ENCODE results near the gene CLDN5.
A peak's percentile ranks its signal among the peaks of the same experiment; 100 is the strongest.

The CLDN5 gene

DNA sequence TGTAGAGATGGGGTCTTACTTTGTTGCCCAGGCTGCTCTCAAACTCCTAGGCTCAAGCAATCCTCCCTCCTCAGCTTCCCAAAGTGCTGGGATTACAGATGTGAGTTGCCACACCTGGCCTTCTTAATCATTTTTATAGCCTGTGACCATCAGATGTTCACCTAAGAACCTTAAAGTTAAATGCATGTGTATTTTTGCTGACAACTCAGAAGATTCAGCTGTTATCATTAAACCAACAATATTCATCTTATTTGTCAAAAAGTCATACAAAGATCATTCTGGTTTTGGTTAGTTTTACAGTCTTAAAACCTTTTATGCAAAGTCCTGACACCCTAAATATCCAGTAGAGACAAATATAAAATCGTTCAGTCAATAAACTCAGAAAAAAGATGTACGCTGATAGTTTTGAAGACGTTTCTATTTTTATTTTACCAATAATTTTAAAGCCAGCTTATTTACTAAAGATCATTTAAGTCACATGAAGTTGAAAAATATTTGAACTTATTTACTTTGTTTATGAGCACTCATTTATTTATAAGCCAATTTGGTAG lies 22.2 kb downstream of the CLDN5 start:
- no peak for DNase-seq

DNA sequence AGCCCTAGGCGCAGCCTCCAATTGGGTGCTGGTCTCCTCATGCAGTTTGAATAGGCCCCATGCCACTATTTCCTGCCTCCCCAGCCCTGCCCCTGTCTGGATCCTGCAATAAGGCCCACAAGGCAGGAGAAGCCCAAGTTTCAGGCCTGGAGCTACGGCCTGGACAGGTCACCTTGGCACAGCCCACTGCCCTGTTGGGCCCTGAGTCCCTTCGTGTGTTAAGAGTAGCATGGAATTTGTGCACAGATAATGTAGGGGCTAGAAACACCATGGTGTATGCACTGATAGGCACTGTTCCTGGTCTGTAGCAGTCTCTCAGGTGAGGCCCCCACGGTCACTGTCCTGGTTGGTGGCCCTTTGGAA lies 24.3 kb downstream of the CLDN5 start:
- no peak for DNase-seq

DNA sequence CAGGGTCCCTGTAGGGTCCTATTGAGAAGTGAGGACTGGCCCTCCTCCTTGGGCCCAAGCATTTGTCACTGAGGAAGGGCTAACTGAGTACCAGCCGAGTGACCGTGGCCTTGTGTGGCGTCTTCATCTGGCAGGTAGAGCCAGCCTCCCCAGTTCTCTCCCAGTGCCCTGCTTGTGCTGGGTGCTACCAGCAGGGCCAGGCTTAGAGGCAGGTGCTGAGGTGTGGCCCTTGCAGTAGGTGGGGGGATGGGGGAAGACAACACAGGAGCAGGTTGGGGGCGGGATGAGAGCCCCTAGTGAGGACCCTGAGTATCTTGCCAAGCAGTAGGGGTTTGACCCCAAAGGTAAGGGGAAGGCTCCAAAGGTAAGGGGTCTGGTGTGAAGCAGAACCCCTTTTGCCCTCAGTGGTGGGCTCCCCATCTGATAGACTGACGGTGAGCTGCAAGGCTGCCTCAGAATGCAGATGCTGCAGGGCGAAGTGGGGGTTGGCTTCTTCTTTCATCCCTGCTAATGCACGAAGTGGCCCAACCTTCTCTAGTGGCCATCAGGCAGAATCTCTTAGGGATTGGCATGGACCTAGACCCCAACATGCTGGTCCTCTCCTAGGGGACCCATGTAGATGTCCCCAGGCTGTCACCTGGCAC lies 24.9 kb downstream of the CLDN5 start:
- DNase-seq: no peak

DNA sequence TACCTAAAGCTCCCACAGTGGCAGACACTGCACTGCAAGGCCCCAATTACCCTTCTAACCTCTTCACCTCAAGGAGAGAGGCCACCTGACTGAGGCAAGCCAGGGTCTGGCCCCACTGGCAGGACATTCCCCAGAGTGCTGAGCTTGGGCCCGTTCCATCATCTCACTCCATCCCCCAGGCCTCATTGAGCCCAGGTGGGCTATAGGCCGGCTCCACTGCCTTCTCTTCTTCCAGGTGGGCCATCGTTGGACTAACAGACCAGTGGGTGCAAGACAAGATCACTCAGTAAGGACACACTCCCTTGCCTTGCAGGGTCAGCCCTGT lies 25.4 kb downstream of the CLDN5 start:
- DNase-seq: no peak

DNA sequence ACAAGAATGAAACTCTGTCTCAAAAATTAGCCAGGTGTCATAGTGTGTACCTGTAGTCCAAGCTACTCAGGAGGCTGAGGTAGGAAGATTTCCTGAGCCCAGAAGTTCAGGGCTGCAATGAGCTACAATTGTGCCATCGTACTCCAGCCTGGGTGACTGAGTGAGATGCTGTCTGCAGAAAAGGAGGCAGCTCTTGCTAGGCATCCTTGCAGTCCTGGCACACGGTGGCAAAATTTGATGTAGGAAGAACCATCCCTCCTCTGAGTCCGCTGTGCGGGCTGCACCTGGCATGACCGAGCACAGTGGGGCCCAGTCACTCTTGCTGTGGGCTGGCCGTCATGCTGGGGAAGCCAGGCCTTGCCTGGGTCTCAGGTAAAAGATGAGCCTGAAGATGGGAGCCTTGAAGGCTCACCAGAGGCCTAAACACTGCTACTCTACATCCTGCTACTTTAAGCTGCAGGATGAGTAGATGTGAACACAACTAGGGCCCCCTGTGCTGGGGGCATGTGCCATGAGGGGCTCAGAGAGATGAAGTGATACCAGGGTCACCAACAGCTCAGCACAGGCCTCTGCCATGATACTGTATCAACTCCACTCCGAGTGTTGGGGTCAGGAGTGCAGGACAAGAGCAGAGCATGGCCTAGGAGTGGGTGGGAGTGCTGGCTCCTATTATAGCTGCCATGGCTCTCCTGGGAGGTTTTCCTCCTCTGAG lies 25.9 kb downstream of the CLDN5 start:
- DNase-seq: no peak

DNA sequence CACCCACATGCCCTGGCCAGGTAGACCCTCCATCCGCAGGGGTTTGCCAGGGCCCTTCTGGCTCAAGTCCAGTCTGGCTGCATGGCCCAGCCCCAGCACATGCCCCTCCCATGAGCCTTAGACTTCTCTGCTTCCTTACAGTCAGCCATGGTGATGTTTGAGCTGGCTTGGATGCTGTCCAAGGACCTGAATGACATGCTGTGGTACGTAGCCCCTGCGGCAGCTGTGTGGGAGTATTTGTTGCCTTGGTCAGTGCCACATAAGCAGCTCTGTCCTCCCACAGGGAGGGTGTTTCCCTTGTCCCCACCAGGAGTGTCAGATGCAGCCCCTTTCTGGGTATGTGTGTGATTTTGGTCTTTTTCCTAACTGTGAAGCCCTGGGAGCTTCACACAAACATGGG lies 27.0 kb downstream of the CLDN5 start:
- peak; percentile 82 for DNase-seq

DNA sequence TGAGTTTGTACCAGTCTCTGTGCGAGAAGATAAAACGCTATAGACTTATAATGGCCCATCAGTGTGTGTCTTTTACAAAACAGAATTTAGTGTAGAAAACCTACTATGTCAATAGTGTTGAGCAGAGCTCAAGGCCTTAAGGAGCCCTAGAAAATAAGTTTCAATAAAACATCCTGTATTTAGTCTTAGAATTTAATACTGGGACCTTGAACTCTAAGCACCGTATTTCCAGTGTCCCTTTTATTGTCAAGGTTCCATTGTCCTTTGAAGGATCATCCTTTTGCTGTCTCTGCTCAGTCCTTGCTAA lies 27.9 kb downstream of the CLDN5 start:
- no peak for DNase-seq

DNA sequence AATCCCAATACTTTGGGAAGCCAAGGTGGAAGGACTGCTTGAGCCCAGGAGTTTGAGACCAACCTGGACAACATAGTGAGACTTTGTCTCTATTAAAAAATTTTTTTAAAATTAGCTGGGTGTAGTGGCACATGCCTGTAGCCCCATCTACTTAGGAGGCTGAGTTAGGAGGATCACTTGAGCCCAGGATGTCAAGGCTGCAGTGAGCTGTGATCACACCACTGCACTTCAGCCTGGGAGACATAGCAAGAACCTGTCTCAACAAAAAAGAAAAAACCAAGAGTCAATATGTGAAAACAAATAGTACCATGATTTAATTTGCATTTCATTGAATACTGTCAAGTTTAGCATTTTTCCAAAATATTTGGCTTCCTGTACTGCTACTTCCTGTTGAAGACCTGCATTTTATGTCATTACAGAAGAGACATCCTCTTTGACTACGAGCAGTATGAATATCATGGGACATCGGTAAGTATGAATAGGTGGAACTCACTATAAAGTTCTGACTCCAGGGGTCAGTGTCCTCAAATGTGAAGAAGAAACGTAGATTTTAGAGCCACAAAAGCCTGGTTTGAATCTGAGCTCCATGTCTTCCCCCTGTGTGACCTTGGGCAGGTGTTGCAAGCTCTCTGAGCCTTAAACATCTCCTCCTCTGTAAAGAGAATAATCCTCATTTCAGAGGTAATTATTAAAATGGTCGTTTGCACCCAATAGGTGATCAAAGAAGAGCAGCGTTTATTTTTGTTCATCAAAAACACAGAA lies 28.5 kb downstream of the CLDN5 start:
- no peak for DNase-seq

DNA sequence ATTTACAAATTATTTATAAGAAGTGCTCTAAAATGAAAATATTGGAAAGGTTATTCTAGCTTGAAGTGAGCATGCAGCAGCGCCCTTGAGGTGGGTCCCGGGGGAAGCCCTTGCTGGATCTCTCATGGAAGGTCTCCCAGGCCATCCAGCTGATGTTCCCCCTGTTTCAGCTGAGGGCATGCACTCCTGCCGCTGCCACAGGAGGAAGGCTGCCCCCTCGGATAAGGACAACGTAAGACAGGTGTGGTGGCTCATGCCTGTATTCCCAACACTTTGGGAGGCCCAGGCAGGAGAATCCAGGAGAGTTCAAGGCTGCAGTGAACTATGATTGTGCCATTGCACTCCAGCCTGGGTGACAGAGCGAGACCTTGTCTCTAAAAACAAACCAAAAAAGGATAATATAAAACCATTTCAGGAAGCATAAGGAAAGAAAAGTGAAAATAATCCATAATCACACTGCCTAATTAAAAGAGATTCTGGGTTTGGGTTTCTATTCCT lies 29.5 kb downstream of the CLDN5 start:
- no peak for DNase-seq

DNA sequence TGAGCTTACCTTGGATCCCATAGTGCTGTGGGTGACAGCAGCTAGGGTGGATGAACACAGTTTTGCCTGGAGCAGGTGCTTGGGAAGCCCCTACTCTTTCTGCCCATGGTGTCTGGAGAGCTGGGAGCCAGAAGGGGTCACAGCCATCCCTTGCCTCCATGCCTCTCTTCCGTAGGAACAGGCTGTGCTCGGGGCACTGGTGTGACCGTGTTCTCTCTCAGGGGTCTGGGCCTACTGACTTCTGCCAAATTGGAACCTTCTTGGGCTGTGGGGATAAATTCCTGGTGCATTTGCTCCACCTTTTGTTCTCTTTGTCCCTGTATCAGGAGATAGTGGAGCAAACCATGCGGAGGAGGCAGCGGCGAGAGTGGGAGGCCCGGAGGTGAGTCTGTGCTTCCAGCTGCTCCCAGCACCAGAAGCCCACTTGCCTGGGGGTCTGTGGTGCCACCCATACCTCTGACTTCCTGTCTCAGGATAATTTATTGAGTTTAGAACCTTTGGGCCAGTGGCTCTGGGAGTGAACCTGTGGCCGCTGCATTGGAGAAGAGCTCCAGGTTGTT lies 30.1 kb downstream of the CLDN5 start:
- no peak for DNase-seq

DNA sequence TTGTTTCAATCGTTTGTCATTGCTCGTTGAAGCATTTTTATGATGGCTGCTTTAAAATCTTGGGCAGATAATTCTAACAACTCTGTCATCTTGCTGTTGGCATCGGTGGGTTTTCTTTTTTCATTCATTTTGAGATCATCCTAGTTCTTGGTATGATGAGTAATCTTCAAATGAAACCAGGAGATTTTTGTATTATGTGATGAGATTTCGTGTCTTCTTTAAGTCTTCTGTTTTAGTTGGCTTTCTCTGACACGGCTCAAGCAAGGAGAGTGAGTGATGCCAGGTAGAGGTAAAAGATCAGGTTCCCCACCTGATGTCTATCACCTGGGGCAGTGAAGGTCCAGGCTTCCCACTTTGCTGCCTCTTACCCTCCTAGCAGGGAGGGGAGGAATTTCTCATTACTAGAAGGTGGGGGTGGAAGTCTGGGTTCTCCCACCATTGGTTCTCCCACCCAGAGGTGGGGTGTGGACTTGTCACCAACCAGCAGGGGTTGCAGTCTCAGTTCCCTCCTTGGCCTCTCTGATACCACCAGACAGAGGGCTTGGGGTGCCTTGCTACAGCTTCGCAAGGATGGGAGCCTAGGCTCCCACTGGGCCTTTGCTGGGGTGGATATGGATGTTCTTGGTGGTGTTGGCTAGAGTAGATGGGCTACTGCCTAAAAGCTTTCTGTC lies 31.6 kb downstream of the CLDN5 start:
- no peak for DNase-seq

DNA sequence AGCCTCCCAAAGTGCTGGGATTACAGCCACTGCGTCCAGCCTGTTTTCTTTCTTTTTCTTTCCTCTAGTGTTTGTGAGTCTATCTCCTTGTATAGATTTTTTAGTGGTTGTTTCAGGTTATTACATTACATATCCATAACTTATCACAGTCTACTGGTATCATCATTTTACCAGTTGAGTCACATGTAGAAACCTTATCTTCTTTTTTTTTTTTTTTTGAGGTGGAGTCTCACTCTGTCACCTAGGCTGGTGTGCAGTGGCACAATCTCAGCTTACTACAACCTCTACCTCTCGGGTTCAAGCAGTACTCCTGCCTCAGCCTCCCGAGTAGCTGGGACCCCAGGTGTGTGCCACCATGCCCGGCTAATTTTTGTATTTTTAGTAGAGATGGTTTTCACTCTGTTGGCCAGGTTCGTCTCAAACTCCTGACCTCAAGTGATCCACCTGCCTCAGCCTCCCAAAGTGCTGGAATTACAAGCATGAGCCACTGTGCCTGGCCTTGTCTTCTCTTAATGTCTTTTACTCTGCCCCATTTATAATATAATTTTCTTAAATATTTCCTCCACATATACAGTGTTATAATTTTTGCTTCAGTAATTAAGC lies 33.5 kb downstream of the CLDN5 start:
- no peak for DNase-seq

DNA sequence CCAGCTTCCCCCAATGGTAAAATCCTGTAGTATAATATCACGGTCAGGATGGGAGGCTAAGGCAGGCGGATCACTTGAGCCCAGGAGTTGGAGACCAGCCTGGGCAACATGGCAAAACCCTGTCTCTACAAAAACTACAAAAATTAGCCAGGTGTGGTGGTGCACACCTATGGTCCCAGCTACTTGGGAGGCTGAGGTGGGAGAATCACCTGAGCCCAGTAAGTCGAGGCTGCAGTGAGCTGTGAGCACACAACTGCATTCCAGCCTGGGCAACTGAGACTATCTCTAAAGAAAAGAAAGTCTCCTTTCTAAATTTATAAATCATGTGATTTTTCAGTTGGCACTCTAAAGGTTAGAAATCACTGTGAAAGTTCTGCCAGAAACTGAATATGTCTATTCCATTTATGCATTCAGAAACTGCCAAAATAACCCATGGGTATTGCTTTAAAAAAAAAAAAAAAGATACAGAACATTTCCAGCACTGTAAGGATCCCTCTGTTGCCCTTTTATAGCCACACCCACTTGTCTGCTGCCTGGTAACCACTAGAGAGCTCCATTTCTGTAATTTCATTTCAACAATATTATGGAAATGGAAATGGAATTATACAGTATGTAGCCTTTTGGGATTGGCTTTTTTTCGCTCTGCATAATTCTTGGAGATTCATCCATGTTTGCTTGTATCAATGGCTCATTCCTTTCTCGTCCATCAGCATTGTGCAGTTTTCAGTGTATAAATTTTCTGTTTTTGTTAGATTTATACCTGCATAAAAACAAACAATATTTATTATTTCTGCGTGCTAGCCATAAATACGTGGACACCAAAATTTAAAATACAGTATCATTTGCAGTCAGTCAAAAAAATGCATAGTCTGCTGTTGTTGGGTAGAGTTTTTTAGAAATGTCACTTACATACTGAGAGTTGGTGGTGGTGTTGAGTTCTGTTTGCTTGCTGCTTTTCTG lies 35.0 kb downstream of the CLDN5 start:
- no peak for DNase-seq

DNA sequence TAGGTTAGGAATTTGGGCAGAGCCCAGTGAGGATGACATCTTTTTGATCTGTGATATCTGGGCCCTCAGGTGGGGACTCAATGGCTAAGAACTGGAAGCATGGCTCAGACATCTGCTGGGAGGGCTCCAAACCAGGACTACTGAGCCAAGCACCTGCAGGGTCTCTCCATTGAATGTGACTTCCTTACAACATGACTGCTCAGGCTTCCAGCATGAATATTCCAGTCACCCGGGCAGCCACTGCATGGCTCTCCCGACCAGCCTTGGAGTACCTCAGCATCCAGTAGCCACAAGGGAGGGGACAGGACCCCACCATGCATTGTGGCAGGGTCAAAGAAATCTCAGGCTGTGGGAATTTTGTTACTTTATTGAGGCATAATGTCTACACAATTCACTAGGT lies 35.9 kb downstream of the CLDN5 start:
- DNase-seq: no peak

DNA sequence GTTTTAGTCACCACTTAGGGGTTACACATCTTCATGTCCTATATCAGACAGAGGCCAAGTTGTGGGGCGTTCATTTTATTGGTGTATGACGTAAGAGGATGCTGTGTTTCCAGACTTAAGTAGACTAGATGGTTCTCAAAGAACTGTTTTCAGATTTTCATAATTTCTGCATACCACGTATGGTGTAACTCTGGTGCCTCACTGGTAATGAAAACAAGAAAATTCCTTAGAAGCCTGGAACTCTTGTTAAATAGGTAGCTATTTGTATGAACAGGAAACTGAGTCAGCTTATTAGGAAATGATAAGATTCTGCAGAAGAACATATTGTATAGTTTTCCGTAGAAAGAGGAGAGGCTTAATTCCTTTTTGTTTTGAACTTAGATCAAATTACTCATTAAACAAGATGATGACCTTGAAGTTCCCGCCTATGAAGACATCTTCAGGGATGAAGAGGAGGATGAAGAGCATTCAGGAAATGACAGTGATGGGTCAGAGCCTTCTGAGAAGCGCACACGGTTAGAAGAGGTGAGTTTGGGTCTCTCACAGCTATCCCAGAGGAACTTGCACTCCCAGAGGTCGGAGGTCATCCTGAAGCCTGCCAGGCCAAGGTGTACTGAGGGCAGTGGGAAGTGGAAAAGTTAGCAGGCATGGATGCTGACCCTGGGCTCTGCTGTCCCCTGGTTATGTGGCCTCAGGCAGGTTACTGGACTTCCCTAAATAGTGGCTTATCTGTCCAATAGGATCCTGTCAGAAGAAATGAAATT lies 40.5 kb downstream of the CLDN5 start:
- no peak for DNase-seq

DNA sequence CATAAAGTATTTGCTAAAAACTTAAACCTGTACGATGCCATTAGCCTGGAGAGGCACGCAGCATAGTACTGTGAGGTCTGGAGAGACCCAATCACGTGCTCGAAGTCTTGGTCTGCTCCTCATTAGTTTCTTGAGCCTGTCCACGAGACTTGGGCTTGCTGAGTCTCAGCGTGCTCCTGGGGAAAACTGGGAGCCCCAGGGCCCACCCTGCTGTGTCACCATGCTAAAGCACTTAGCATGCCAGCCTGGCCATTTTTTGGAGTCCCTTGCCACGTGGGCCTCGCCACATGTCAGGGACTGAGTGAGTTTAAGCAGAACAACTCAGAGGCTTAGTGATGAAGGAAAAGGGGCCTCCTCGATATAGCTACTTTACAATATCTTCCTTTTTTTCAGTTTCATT lies 41.9 kb downstream of the CLDN5 start:
- DNase-seq: no peak

DNA sequence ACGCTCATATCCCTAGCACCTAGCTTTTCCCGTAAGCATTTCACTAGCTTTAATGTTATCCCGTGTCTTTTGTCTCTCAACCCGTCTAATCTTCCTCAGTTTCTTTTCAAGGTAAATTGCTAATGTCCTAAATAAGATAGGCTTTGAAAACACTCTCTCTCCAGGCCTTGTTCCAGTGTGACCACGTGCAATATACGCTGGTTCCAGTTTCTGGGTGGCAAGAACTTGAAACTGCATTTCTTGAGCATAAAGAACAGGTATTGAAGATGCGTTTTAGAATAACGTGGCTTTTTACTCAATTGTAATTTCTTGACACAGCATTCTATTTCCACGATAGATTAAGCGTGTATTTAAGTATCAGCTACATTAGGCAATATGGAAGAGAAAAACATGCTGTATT lies 43.4 kb downstream of the CLDN5 start:
- DNase-seq: no peak

DNA sequence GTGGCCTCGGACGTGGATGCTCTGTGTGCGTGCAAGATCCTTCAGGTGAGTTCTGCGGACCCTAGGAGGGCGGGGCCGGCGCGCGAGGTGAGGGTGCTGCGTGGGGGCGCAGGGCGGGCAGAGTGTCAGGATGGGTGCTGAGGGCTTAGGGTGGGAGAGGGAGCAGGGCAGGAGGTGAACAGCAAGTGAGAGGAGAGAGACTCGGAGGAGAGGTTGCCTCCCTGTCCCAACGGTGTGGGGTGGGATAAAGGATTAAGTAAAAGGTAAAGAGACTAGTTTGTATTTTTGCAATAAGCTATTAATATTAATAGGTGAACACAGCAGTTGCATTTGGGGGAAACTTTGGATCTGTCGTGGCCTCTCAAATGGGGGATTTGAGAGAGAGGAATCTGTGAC lies 44.0 kb downstream of the CLDN5 start:
- no peak for DNase-seq

DNA sequence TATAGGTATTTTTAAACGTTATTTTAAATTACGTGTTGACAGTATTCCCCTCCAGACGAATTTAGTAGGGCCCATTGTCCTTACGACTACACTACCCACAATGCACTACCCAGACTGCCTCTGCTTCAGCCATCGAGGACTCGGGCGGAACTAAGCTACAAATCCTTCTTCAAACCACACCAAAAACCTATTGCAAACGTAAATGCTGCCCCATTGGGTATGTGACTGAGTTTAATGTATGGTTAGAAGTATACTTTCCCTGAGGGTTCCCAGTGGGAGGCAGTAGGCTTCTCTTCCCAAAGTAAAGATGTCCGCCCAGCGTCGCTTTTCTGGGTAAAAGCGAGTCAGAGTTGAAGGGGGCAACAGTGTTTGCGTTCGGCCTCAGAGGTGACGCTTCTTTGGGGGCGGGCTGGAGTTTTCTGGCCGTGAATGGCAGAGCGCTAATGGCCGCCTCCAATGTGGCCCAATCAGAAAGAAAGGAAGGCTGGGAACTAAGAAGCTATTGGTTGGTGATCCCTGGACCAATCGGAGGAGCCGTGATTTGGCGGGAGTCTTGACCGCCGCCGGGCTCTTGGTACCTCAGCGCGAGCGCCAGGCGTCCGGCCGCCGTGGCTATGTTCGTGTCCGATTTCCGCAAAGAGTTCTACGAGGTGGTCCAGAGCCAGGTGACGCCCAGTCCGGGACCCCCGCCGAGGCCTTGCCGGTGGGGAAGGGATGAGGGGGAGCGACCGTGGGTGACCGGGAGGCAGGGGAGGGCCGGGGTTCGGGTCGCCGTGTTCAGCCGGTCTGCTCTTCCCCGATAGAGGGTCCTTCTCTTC lies 44.6 kb downstream of the CLDN5 start, which contains the start of gene CDC45:
TSS of gene CDC45 (plus strand) at position 566 of the 818 bp plus-strand sequence. CDS start at position 615, 49 bp downstream.
- DNase-seq: peak; percentile 97

DNA sequence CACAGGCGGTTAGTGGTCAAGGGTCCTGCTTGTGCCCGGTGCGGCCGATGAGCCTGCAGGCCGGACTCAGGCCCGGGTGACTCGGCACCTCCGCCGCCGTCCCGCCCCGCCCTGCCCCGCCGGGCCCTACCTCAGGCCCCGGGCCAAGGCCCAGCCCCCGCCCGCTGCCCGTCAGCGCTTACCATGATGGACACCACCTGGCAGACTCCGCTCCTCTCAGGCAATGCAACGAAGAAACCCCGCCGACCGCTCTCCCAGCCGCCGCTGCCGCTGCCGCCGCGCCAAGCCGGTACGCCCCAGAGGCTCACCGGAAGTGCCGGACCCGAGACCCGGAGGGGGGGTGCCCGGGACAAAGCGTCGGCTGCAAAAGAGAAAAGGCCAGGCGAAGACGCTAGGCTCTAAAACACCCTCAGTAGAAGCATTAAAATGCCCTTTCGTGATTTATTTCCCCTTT lies 45.3 kb downstream of the CLDN5 start, which contains the start of gene UFD1:
TSS of gene UFD1 (minus strand) at position 293 of the 454 bp plus-strand sequence. CDS start at position 185, 108 bp downstream.
- peak; percentile 75 for DNase-seq

Data from COR-L47 (cell line).